A673 (cell line): ENCODE measurements around the gene TCF7L2. TPM values are rescaled to one million over a fixed set of nuclear protein-coding genes. Genes with fewer than 3 reads are reported as not detected.

Experiments
- BruUV-seq: library from RNA; stranded (reverse); fragments of 400-500 nt; replicated peaks from 2 replicates; lab custom pipeline; 2021; lab: Mats Ljungman, UMichigan
- CTCF ChIA-PET: fragments of 300-600 bp; sonication (Branson Sonifier 250); formaldehyde crosslinking; loops from one replicate; lab custom pipeline; 2022; ENCODE audit warnings: antibody characterized with exemption; lab: Charles Lee
- POLR2A ChIA-PET: fragments of 300-600 bp; sonication (Branson Sonifier 250); formaldehyde crosslinking; loops from one replicate; lab custom pipeline; 2022; ENCODE audit warnings: antibody characterized with exemption; ENCODE audit not compliant: low non-redundant PET; lab: Charles Lee
- DNase-seq: peaks from one replicate; pipeline ENCODE4 v3.0.0-alpha.2; 2015; ENCODE audit warnings: low spot score
- H3K27ac ChIP-seq: fragments of 200-600 bp; sonication (generic); 2 replicates; pipeline ENCODE4 v1.5.1; 2016; ENCODE audit warnings: mixed run types, low read depth, mild to moderate bottlenecking, mixed read lengths, antibody characterized with exemption, low read length; ENCODE audit not compliant: poor library complexity, severe bottlenecking
- H3K27me3 ChIP-seq: fragments of 200-600 bp; sonication (generic); replicated peaks from 2 replicates; pipeline ENCODE4 v1.6.1; 2017; ENCODE audit warnings: mixed run types, low read depth, mild to moderate bottlenecking, mixed read lengths, antibody characterized with exemption, low read length; ENCODE audit not compliant: insufficient read depth, poor library complexity
- H3K36me3 ChIP-seq: fragments of 200-600 bp; sonication (generic); 2 replicates; pipeline ENCODE4 v1.6.1; 2016; ENCODE audit warnings: mixed run types, mild to moderate bottlenecking, mixed read lengths, antibody characterized with exemption, low read length; ENCODE audit not compliant: insufficient read depth, poor library complexity, severe bottlenecking
- H3K4me1 ChIP-seq: fragments of 200-600 bp; sonication (generic); 2 replicates; pipeline ENCODE4 v1.6.1; 2017; ENCODE audit warnings: mixed run types, mild to moderate bottlenecking, mixed read lengths, antibody characterized with exemption, low read length; ENCODE audit not compliant: insufficient read depth, poor library complexity, severe bottlenecking
- H3K4me3 ChIP-seq: fragments of 200-600 bp; sonication (generic); 2 replicates; pipeline ENCODE4 v1.5.1; 2016; ENCODE audit warnings: low read depth, mixed run types, mild to moderate bottlenecking, mixed read lengths, low read length; ENCODE audit not compliant: poor library complexity, severe bottlenecking
- H3K9me3 ChIP-seq: fragments of 200-600 bp; sonication (generic); 2 replicates; pipeline ENCODE4 v1.6.1; 2016; ENCODE audit warnings: mixed run types, low read depth, mild to moderate bottlenecking, mixed read lengths, antibody characterized with exemption, low read length; ENCODE audit not compliant: poor library complexity, severe bottlenecking
- EZH2 ChIP-seq: fragments of 200-600 bp; sonication (generic); IDR thresholded peaks from 2 replicates; pipeline ENCODE4 v1.6.1; 2017; ENCODE audit warnings: borderline replicate concordance, low read depth, mild to moderate bottlenecking, mixed read lengths, antibody characterized with exemption, low read length; ENCODE audit not compliant: poor library complexity, severe bottlenecking
- intact Hi-C: fragments of 100-400 bp; cut with micrococcal nuclease; formaldehyde crosslinking; loops from one replicate; pipeline ENCODE4 v1.10.0; 2022; ENCODE audit not compliant: unreplicated experiment
- total RNA-seq: library from RNA; stranded (reverse); gene quantifications from 2 replicates; pipeline ENCODE4 v1.2.3, GENCODE V29; 2021
- TF ChIP-seq, protein P1 (sequence below): fragments of 300-800, 200-600 bp; sonication (generic); conservative IDR thresholded peaks from 2 replicates; pipeline ENCODE4 v1.5.1; 2017; ENCODE audit warnings: low read depth, mild to moderate bottlenecking, antibody characterized with exemption, low read length, moderate library complexity, mixed read lengths

Gene TCF7L2
- total RNA-seq, 1 experiment from 2014 or later = 16.8 TPM

DNA sequence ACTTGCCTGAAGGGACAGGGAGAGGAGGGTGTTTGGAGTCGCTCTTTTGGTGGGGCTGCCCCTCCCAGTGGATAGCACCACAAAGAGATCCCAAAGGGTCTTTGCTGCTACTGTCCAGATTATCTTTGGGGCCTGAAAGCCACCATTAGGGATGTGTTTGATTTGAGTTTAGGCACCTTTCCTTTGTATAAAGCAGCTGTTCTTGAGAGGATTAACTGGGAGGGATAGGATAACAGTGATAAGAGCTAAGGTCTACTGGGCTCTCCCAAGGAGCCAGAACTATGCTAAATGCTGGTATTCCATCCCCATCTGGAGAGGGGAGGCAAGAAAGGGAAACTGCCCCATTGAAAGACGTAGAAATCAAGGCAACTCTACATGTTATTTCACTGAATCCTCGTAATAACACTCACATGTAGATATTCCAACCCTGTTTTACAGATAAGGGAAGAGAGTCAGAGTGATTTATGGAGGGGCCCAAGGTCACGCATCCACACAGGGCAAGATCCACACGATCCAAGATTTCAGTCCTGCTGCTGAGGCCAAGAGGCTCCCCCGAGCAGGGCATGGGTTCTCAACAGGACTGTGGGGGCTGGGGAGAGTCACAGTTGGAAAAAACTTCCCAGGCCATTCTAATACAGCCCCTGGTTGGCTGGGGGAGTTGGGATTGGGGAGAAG, 11.1 kb upstream of the TCF7L2 start:
- no peaks in the 10 kb centered on the region for H3K36me3 ChIP-seq
- no peak for DNase-seq
- H3K4me1 ChIP-seq = no peaks in the 10 kb centered on the region
- H3K27me3 ChIP-seq = no peaks in the 10 kb centered on the region
- ChIA-PET POLR2A (no interaction called here), CTCF (interaction anchor here (0.5 kb wide), 1 partner anchor 22 kb away, joined by 5 read pairs; no protein-coding TSS in a partner anchor)
- no peak overlapping the region for H3K27ac ChIP-seq
- H3K9me3 ChIP-seq = no peaks in the 10 kb centered on the region
- intact Hi-C loops = no loop called here
- BruUV-seq = no TSS peak
- no peak for TF ChIP-seq EZH2
- TF ChIP-seq, protein P1, sequence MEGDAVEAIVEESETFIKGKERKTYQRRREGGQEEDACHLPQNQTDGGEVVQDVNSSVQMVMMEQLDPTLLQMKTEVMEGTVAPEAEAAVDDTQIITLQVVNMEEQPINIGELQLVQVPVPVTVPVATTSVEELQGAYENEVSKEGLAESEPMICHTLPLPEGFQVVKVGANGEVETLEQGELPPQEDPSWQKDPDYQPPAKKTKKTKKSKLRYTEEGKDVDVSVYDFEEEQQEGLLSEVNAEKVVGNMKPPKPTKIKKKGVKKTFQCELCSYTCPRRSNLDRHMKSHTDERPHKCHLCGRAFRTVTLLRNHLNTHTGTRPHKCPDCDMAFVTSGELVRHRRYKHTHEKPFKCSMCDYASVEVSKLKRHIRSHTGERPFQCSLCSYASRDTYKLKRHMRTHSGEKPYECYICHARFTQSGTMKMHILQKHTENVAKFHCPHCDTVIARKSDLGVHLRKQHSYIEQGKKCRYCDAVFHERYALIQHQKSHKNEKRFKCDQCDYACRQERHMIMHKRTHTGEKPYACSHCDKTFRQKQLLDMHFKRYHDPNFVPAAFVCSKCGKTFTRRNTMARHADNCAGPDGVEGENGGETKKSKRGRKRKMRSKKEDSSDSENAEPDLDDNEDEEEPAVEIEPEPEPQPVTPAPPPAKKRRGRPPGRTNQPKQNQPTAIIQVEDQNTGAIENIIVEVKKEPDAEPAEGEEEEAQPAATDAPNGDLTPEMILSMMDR = no peak
- H3K4me3 ChIP-seq = no peak overlapping the region

DNA sequence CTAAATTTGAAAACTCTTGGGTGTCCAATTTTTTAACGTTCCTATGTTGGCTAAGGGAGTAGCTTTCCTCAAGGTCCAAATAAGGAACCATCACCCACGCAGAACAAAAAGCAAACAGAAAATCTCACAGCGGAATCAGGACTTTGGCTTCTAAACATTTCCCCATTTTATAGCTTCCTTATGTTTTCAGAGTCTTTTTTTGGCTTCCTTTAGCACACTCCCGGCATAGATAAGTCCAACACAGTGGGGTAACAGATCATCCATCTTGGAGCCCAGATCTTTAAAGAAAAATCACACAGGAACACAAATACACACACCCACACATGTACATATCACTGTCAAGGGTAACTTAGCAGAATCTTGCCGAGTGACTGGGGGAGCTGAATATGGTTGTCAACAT, 4.2 kb upstream of the TCF7L2 start:
- no peaks in the 10 kb centered on the region for H3K27me3 ChIP-seq
- CTCF ChIA-PET = no interaction called here
- H3K9me3 ChIP-seq = no peaks in the 10 kb centered on the region
- POLR2A ChIA-PET = no interaction called here
- TF ChIP-seq, protein P1 = no peak
- H3K36me3 ChIP-seq = no peaks in the 10 kb centered on the region
- no TSS peak for BruUV-seq
- no peak for DNase-seq
- no peak overlapping the region for H3K27ac ChIP-seq
- intact Hi-C loops = no loop called here
- H3K4me1 ChIP-seq = peaks cover 4% of the 10 kb centered on the region
- H3K4me3 ChIP-seq = no peak overlapping the region

DNA sequence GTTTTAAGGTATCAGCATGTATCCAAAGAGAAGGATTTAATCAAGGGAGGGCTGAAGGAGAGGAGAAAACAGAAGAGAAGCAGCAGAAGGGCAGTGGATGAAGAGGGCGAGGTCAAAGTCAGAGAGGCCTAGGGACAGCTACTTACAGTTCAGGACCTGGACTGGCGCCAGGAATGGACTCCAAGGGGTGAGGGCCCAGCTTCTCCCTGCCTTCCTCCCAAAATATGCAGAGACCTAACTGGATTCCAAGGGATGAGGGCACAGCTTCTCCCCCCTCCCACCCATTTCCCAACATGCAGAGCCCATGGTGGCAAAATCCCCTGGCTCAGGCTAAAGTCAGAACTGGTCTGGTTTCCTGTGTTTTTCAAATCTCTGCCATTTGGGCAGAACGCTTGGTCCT, 3.4 kb upstream of the TCF7L2 start:
- Histone ChIP-seq H3K36me3 (no peaks in the 10 kb centered on the region), H3K27ac (no peak overlapping the region), H3K9me3 (no peaks in the 10 kb centered on the region), H3K27me3 (no peaks in the 10 kb centered on the region), H3K4me1 (peaks cover 4% of the 10 kb centered on the region), H3K4me3 (no peak overlapping the region)
- DNase-seq = no peak
- POLR2A ChIA-PET = no interaction called here
- CTCF ChIA-PET = no interaction called here
- no peak for TF ChIP-seq EZH2
- TF ChIP-seq, protein P1 = no peak
- intact Hi-C loops = no loop called here
- BruUV-seq = no TSS peak
